A549 (cell line): ENCODE results near the gene SCAMP2. TPM values are rescaled to one million over a fixed set of nuclear protein-coding genes. Genes with fewer than 3 reads are reported as not detected.

Experiments used
- ATAC-seq, 2 experiments: fragments of 200-7000 bp in 1 of 2; fragments of >200 bp in 1 of 2; cut with Nextera tagmentation in 1 of 2; cut with Tn5 transposase in 1 of 2; 3 replicates each; pipeline versions ENCODE4 v1.8.0 to v1.9.1; 2018 to 2020; ENCODE audit warnings: mild to moderate bottlenecking in 1 of 2, moderate library complexity in 1 of 2
- CTCF ChIA-PET: fragments of 300-600 bp; sonication (Branson Sonifier 250); formaldehyde crosslinking; extraction: SDS; loops from one replicate; lab custom pipeline; 2021; ENCODE audit warnings: antibody characterized with exemption, inconsistent platforms; lab: Yijun Ruan, JAX
- POLR2A ChIA-PET: fragments of 350-600 bp; formaldehyde crosslinking; extraction: SDS; loops from one replicate; lab custom pipeline; 2021; ENCODE audit warnings: antibody characterized with exemption, inconsistent platforms; lab: Yijun Ruan, JAX
- DNase-seq, 2 experiments: peaks; one replicate each; pipeline versions ENCODE4 v3.0.0 to v3.0.0-alpha.2; 2011 to 2016; ENCODE audit warnings: low read depth in 1 of 2, low spot score in 1 of 2
- FAIRE-seq: peaks from 2 replicates; lab custom pipeline; 2011; peaks lifted over from hg19 to GRCh38; lab: Jason Lieb, UNC
- H3K27ac ChIP-seq, 2 experiments: fragments of >200 bp; sonication (Bioruptor Twin); formaldehyde crosslinking; 3 replicates each; pipeline ENCODE4 v1.5.1; 2016 to 2017
- H3K4me1 ChIP-seq: fragments of >200 bp; sonication (Bioruptor Twin); formaldehyde crosslinking; 3 replicates; pipeline ENCODE4 v1.6.1; 2016
- H3K4me2 ChIP-seq: fragments of >200 bp; sonication (Bioruptor Twin); formaldehyde crosslinking; 3 replicates; pipeline ENCODE4 v1.6.1; 2016
- H3K4me3 ChIP-seq: fragments of >200 bp; sonication (Bioruptor Twin); formaldehyde crosslinking; 3 replicates; pipeline ENCODE4 v1.5.1; 2016
- H3K9me3 ChIP-seq: fragments of >200 bp; sonication (Bioruptor Twin); formaldehyde crosslinking; 3 replicates; pipeline ENCODE4 v1.6.1; 2016
- FOSB ChIP-seq: fragments of 250-450 bp; sonication (Bioruptor Pico); IDR thresholded peaks from 2 replicates; pipeline ENCODE4 v1.5.0; 2020; ENCODE audit warnings: mild to moderate bottlenecking, moderate library complexity
- HOXA7 ChIP-seq: fragments of 250-450 bp; sonication (Bioruptor Pico); IDR thresholded peaks from 2 replicates; pipeline ENCODE4 v1.5.0; 2020; ENCODE audit warnings: mild to moderate bottlenecking, moderate library complexity
- JUNB ChIP-seq: fragments of >200 bp; sonication (Bioruptor Twin); formaldehyde crosslinking; IDR thresholded peaks from 2 replicates; pipeline ENCODE4 v1.6.1; 2016
- MAFK ChIP-seq: fragments of 450-650 bp; IDR thresholded peaks from 2 replicates; pipeline ENCODE4 v1.6.1; 2014; ENCODE audit not compliant: partially characterized antibody
- NR3C1 ChIP-seq: fragments of >200 bp; sonication (Bioruptor Twin); formaldehyde crosslinking; IDR thresholded peaks from 3 replicates; pipeline ENCODE4 v1.6.1; 2017
- RARB ChIP-seq: fragments of 250-450 bp; sonication (Bioruptor Pico); IDR thresholded peaks from 2 replicates; pipeline ENCODE4 v1.8.0; 2021; ENCODE audit warnings: mild to moderate bottlenecking, moderate library complexity
- RNF2 ChIP-seq: fragments of 200-600 bp; sonication (generic); IDR thresholded peaks from 2 replicates; pipeline ENCODE4 v1.6.1; 2016; ENCODE audit warnings: low read depth, mild to moderate bottlenecking, antibody characterized with exemption, moderate library complexity, borderline replicate concordance
- SMC3 ChIP-seq: fragments of >200 bp; sonication (Bioruptor Twin); formaldehyde crosslinking; IDR thresholded peaks from 3 replicates; pipeline ENCODE4 v1.6.1; 2018; ENCODE audit warnings: inconsistent platforms
- WGBS: methylation state at CpG from one replicate; pipeline ENCODE4 v1.1.6; 2017; ENCODE audit errors: missing lambda C conversion rate; 5-methylcytosine and 5-hydroxymethylcytosine counted together
- polyA plus RNA-seq, 4 experiments: library from polyadenylated mRNA; depleted of rRNA in 3 of 4; stranded (reverse); fragments of >200 nt; fragmentation: RNase III in 1 of 4; extraction: RNeasy Plus Mini Kit Qiagen cat#74134 plus additional on column Dnase treatment in 1 of 4; gene quantifications; 2 replicates in 3 of 4; 3 replicates in 1 of 4; pipeline ENCODE4 v1.2.3, GENCODE V29; 2011 to 2017
- TF ChIP-seq, protein P1 (sequence below): fragments of >200 bp; sonication (Bioruptor Twin); formaldehyde crosslinking; IDR thresholded peaks from 3 replicates; pipeline ENCODE4 v1.5.1; 2016
- TF ChIP-seq, protein P2 (sequence below): IDR thresholded peaks from 2 replicates; pipeline ENCODE4 v1.6.1; 2012
- TF ChIP-seq, protein P3 (sequence below): fragments of 200-600 bp; sonication (generic); IDR thresholded peaks from 2 replicates; pipeline ENCODE4 v1.6.1; 2016; ENCODE audit warnings: antibody characterized with exemption, mild to moderate bottlenecking, moderate library complexity

The SCAMP2 gene
- polyA plus RNA-seq, 2 of the 4 experiments (the other 2 are of a cell fraction), result 41.5 to 128 TPM

DNA sequence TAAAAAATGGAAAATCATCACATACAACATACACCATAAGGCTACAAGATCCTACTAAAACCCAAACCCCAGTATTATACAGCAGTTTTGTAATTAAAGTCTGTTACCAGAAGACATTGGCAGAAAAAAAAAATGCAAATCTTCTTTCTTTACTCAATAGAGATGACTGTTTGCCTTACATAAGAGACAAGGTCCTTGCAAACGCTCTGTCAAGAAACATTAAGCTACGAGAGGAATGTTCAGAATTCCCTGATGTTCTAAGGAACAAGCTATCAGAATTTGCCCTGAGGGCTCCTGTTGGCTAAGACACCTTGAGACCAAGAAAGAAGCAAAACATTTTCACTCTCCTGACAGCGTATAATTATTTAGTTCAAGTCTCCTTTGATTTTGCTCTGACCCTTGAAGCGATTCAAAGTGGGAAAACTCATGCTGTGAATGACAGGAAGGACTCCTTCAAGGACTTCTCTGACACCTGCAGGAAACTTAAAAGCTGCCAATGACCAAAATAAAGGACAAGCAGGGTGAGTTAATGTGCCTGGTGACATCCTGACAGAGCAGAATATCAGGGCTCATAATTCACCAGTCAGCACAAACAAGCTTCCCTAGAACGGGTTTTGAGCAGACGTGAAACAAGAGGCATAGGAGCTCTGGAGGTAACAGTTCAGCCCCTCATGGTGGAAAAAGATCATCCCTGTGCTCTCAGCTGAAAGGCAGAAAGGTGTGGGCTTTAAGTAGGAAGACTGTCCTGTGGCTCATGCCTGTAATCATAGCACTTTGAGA is 2.5 kb downstream of the SCAMP2 start:
- POLR2A ChIA-PET, result interaction anchor here (1.8 kb wide), 1 partner anchor 36 kb away, joined by 7 read pairs; the partner anchor contains the start of gene FAM219B
- CTCF ChIA-PET, result interaction anchor here (0.6 to 3.2 kb wide), 8 partner anchors 8 to 236 kb away, joined by 3 to 21 read pairs (median 3); no protein-coding TSS in a partner anchor
- no peak overlapping the region for H3K4me3 ChIP-seq
- H3K4me1 ChIP-seq, result peaks cover 45% of the 10 kb centered on the region
- 80% methylated on average over 6 of the region's 6 CpGs for WGBS
- FAIRE-seq (no peak), ATAC-seq (no peak), DNase-seq (no peak)
- no peak overlapping the region for H3K27ac ChIP-seq
- H3K9me3 ChIP-seq, result no peaks in the 10 kb centered on the region
- TF ChIP-seq, protein P1, sequence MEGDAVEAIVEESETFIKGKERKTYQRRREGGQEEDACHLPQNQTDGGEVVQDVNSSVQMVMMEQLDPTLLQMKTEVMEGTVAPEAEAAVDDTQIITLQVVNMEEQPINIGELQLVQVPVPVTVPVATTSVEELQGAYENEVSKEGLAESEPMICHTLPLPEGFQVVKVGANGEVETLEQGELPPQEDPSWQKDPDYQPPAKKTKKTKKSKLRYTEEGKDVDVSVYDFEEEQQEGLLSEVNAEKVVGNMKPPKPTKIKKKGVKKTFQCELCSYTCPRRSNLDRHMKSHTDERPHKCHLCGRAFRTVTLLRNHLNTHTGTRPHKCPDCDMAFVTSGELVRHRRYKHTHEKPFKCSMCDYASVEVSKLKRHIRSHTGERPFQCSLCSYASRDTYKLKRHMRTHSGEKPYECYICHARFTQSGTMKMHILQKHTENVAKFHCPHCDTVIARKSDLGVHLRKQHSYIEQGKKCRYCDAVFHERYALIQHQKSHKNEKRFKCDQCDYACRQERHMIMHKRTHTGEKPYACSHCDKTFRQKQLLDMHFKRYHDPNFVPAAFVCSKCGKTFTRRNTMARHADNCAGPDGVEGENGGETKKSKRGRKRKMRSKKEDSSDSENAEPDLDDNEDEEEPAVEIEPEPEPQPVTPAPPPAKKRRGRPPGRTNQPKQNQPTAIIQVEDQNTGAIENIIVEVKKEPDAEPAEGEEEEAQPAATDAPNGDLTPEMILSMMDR, result no peak
- TF ChIP-seq MAFK, result peak; percentile 66
- TF ChIP-seq, all 56 proteins: peak for 1
- 0 out of 3 replicates have a peak overlapping the region, but pooled peaks have one; percentile 2 for H3K4me2 ChIP-seq

DNA sequence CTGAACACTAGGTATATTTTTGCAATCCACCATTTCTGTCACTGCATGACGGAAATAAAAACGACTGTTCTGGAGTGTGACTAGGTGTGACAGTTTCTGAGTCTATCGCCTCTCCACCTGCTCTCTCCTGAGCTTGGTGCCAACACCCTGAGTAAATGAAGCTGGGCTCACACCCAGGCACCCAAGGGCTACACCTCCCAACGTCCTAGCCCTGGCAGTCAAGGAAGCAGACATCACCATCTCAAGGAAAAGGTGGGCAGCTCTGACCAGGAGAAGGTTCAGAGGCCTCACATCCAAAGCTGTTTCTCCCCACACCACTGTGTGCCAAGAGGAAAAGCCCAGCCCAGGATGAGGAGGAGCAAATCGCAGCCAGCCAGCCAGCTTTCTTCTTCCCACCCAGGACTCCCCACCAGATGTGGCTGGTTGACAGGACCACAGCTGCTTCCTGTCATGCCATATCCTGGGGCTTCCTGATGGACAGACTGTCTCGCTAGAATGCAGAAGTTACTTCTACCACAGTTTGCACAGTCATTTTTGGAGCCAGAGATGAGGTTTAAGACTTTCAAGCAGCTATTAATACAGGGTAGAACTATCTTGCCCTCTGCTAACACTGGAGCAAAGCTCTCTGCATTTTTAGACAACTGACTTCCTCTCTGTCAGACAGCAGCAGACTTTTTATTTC is 3.3 kb downstream of the SCAMP2 start:
- FAIRE-seq, result no peak
- Histone ChIP-seq H3K4me3 (no peak overlapping the region), H3K4me1 (peaks cover 50% of the 10 kb centered on the region), H3K9me3 (no peaks in the 10 kb centered on the region), H3K4me2 (no peak overlapping the region), H3K27ac (no peak overlapping the region)
- POLR2A ChIA-PET, result interaction anchor here (0.5 to 1.8 kb wide), 2 partner anchors 11 to 37 kb away, joined by 3 to 7 read pairs; partner anchors contain the start of gene FAM219B
- ATAC-seq, result no peak
- DNase-seq, result no peak
- TF ChIP-seq, protein P2, sequence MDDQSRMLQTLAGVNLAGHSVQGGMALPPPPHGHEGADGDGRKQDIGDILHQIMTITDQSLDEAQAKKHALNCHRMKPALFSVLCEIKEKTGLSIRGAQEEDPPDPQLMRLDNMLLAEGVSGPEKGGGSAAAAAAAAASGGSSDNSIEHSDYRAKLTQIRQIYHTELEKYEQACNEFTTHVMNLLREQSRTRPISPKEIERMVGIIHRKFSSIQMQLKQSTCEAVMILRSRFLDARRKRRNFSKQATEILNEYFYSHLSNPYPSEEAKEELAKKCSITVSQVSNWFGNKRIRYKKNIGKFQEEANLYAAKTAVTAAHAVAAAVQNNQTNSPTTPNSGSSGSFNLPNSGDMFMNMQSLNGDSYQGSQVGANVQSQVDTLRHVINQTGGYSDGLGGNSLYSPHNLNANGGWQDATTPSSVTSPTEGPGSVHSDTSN, result no peak
- no peak for TF ChIP-seq JUNB
- no peak for TF ChIP-seq FOSB
- TF ChIP-seq NR3C1, result no peak
- TF ChIP-seq HOXA7, result no peak
- TF ChIP-seq, protein P1, result no peak
- TF ChIP-seq, protein P3, sequence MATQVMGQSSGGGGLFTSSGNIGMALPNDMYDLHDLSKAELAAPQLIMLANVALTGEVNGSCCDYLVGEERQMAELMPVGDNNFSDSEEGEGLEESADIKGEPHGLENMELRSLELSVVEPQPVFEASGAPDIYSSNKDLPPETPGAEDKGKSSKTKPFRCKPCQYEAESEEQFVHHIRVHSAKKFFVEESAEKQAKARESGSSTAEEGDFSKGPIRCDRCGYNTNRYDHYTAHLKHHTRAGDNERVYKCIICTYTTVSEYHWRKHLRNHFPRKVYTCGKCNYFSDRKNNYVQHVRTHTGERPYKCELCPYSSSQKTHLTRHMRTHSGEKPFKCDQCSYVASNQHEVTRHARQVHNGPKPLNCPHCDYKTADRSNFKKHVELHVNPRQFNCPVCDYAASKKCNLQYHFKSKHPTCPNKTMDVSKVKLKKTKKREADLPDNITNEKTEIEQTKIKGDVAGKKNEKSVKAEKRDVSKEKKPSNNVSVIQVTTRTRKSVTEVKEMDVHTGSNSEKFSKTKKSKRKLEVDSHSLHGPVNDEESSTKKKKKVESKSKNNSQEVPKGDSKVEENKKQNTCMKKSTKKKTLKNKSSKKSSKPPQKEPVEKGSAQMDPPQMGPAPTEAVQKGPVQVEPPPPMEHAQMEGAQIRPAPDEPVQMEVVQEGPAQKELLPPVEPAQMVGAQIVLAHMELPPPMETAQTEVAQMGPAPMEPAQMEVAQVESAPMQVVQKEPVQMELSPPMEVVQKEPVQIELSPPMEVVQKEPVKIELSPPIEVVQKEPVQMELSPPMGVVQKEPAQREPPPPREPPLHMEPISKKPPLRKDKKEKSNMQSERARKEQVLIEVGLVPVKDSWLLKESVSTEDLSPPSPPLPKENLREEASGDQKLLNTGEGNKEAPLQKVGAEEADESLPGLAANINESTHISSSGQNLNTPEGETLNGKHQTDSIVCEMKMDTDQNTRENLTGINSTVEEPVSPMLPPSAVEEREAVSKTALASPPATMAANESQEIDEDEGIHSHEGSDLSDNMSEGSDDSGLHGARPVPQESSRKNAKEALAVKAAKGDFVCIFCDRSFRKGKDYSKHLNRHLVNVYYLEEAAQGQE, result no peak
- no peak for TF ChIP-seq SMC3
- CTCF ChIA-PET, result interaction anchor here (0.9 to 3.2 kb wide), 6 partner anchors 10 to 235 kb away, joined by 3 to 21 read pairs (median 3); partner anchors contain the start of gene ULK3
- 66% methylated on average over 6 of the region's 6 CpGs for WGBS

DNA sequence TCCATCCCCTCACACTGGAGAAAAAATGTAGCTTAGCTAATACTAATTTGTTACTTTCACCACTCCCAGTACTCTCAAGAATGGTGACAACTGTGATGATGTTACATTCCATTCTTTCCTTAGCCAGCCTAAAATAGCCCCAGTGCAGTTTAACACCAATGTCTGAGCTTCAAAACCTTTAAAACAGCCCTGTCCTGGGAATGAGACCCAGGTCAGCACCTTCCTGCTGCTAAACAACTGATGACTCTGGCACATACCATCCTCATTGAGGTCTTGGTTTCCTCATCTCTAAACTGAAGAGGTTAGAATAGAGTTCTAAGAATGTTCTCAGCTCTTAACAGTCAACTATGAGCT is 3.8 kb downstream of the SCAMP2 start:
- no peak overlapping the region for H3K27ac ChIP-seq
- peaks cover 54% of the 10 kb centered on the region for H3K4me1 ChIP-seq
- ATAC-seq (no peak), DNase-seq (no peak), FAIRE-seq (no peak)
- TF ChIP-seq FOSB, result no peak
- TF ChIP-seq RNF2, result no peak
- TF ChIP-seq RARB (CRISPR knock-in tag), result no peak
- CTCF ChIA-PET, result interaction anchor here (0.9 to 3.2 kb wide), 5 partner anchors 10 to 235 kb away, joined by 3 to 21 read pairs (median 3); partner anchors contain the start of gene ULK3
- POLR2A ChIA-PET, result interaction anchor here (0.5 to 1.8 kb wide), 2 partner anchors 10 to 37 kb away, joined by 3 to 7 read pairs; partner anchors contain the start of gene FAM219B
- H3K9me3 ChIP-seq, result no peaks in the 10 kb centered on the region
- no peak overlapping the region for H3K4me2 ChIP-seq
- no peak overlapping the region for H3K4me3 ChIP-seq
